Posterior vena cava (tissue), 2 donors: ENCODE measurements around the gene GADD45A. TPM values are rescaled to one million over a fixed set of nuclear protein-coding genes. Genes with fewer than 3 reads are reported as not detected.
"Not testable (repeated sequence)": the region's sequence is repeated elsewhere in the genome, so short reads cannot be mapped to it uniquely, and the experiment has no call there.

Experiments
- DNase-seq: peaks from one replicate; pipeline ENCODE4 v3.0.0-alpha.2; 2020; ENCODE audit warnings: low spot score
- intact Hi-C, 2 donors: fragments of 100-400 bp; cut with DNase I; formaldehyde crosslinking; loops; one replicate each; pipeline versions ENCODE4 v1.14.1 to v1.14.2; 2022 to 2023
- total RNA-seq, 2 donors: library from RNA; stranded (reverse); fragmentation: NEBNext Ultra II Directional; extraction: Animal tissue kit (Norgen Biotek cat#: 25700); gene quantifications; one replicate each; pipeline ENCODE4 v1.2.1, GENCODE V29; 2021
- donor health status: DM: yes; HTN: yes; CAD: no.
- donor health status: DM: yes; HTN: yes; CAD: no.

The GADD45A gene
- total RNA-seq, 2 donors from 2014 or later, result 32.4 to 40.4 TPM

GRCh38 chr1:67664048-67664447 lies 21.0 kb upstream of the GADD45A start:
- intact Hi-C loops, result no loop called here
- no peak for DNase-seq

- DNase-seq, intact Hi-C loops: not testable (repeated sequence)
Observed at GRCh38 chr1:67665307-67665706, 19.7 kb upstream of the GADD45A start.

- DNase-seq, result no peak
- intact Hi-C loops, result no loop called here
Observed at GRCh38 chr1:67666636-67667035, 18.4 kb upstream of the GADD45A start.

- DNase-seq, result no peak
- intact Hi-C loops, result no loop called here
Observed at GRCh38 chr1:67668660-67669059, 16.3 kb upstream of the GADD45A start.

- DNase-seq, result no peak
- intact Hi-C loops, result no loop called here
Observed at GRCh38 chr1:67672260-67672803, 12.7 kb upstream of the GADD45A start.

GRCh38 chr1:67673468-67674201 lies 11.4 kb upstream of the GADD45A start:
- DNase-seq, result no peak
- intact Hi-C loops, result no loop called here

- no peak for DNase-seq
- intact Hi-C loops, result no loop called here
Observed at GRCh38 chr1:67674260-67675011, 10.6 kb upstream of the GADD45A start.

GRCh38 chr1:67675800-67676199 lies 9.2 kb upstream of the GADD45A start:
- no peak for DNase-seq
- intact Hi-C loops, result no loop called here

GRCh38 chr1:67676287-67676686 lies 8.7 kb upstream of the GADD45A start:
- intact Hi-C loops, result no loop called here
- DNase-seq, result no peak

- DNase-seq, result no peak
- intact Hi-C loops, result no loop called here
Observed at GRCh38 chr1:67676946-67677345, 8.1 kb upstream of the GADD45A start.

- no peak for DNase-seq
- intact Hi-C loops, result no loop called here
Observed at GRCh38 chr1:67677408-67677807, 7.6 kb upstream of the GADD45A start.

- no peak for DNase-seq
- intact Hi-C loops, result no loop called here
Observed at GRCh38 chr1:67677930-67678329, 7.1 kb upstream of the GADD45A start.

GRCh38 chr1:67679691-67680090 lies 5.3 kb upstream of the GADD45A start:
- intact Hi-C loops, result loop anchor here (5.0 to 10.0 kb wide), 4 partner anchors 75 to 1107 kb away; partner anchors contain the start of gene GNG12 (in 1 of the 2)
- no peak for DNase-seq

GRCh38 chr1:67680486-67680885 lies 4.5 kb upstream of the GADD45A start:
- intact Hi-C loops, result loop anchor here (5.0 to 10.0 kb wide), 4 partner anchors 74 to 1108 kb away; partner anchors contain the start of gene GNG12 (in 1 of the 2)
- DNase-seq, result no peak

- no peak for DNase-seq
- intact Hi-C loops, result loop anchor here (5.0 to 10.0 kb wide), 4 partner anchors 72 to 1110 kb away; partner anchors contain the start of gene GNG12 (in 1 of the 2)
Observed at GRCh38 chr1:67682659-67683197, 2.3 kb upstream of the GADD45A start.

- intact Hi-C loops, result loop anchor here (5.0 to 10.0 kb wide), 4 partner anchors 71 to 1111 kb away; partner anchors contain the start of gene GNG12 (in 1 of the 2)
- DNase-seq, result no peak
Observed at GRCh38 chr1:67683316-67683715, 1.7 kb upstream of the GADD45A start.

GRCh38 chr1:67683766-67684525 lies 1.1 kb upstream of the GADD45A start:
- intact Hi-C loops, result loop anchor here (5.0 to 10.0 kb wide), 4 partner anchors 71 to 1112 kb away; partner anchors contain the start of gene GNG12 (in 1 of the 2)
- no peak for DNase-seq

GRCh38 chr1:67684526-67685066 lies 405 bp upstream of the GADD45A start:
- intact Hi-C loops, result loop anchor here (5.0 to 10.0 kb wide), 5 partner anchors 70 to 1112 kb away; partner anchors contain the start of gene GNG12 (in 1 of the 2)
- DNase-seq, result no peak
